Neural progenitor cell (in vitro differentiated cells): ENCODE measurements around the gene CPB2.

Experiments
- CTCF ChIP-seq: fragments of 200-600 bp; sonication (generic); IDR thresholded peaks from 2 replicates; pipeline ENCODE4 v1.5.1; 2017; ENCODE audit warnings: antibody characterized with exemption, mild to moderate bottlenecking
- EZH2 ChIP-seq: fragments of 200-600 bp; sonication (generic); IDR thresholded peaks from 2 replicates; pipeline ENCODE4 v1.6.1; 2017; ENCODE audit warnings: antibody characterized with exemption, mild to moderate bottlenecking, moderate library complexity
- EZH2phosphoT487 ChIP-seq: fragments of 200-600 bp; sonication (generic); IDR thresholded peaks from 2 replicates; pipeline ENCODE4 v1.6.1; 2017; ENCODE audit warnings: antibody characterized with exemption

- TF ChIP-seq CTCF, result no peak
- no peak for TF ChIP-seq EZH2
- TF ChIP-seq EZH2phosphoT487, result no peak
Measured at GRCh38 chr13:46004491-46004890, 100.3 kb downstream of the CPB2 start.
